Measurements from ENCODE around the gene APOLD1. TPM values are rescaled to one million over a fixed set of nuclear protein-coding genes. Genes with fewer than 3 reads are reported as not detected.

The APOLD1 gene
- total and polyA plus RNA-seq, 8 donors: 7.3 to 14.1 (median 10.2) TPM

DNA sequence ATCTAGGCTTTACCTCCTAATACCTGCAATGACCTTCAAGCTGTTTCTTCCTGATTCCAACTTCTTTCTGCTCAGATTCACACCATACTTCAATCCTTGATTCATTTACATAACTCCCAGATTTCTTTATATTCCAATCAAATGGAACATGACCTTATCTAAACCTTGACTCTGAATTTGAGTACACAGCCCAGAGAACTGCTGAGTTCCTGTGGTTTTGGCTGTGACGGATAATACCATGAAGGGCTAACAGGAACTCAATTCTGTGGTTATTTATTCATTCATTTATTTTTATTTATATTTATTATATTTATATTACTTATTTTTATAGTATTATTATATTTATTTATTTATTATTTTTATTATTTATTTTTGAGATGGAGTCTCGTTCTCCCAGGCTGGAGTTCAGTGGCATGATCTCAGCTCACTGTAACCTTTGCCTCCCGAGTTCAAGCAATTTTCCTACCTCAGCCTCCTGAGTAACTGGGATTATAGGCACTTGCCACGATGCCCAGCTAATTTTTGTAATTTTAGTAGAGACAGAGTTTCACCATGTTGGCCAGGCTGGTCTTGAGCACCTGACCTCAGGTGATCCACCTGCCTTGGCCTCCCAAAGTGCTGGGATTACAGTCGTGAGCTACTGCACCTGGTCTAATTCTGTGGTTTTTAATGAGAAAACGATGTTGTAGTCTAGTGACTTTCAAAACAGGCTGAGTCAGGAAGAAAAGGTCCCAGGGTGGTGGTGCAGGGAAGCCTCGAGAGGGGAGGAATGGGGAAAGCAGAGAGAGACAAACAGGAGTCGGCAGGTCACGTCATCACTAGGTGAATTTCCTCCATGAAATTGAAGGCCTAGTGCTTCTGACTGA is 11.7 kb downstream of the APOLD1 start:
- Histone ChIP-seq H3K36me3 (no peaks in the 10 kb centered on the region), H3K27ac (no peak overlapping the region), H3K4me1 (peaks cover 0 to 2% of the 10 kb centered on the region in 2 donors), H3K4me3 (no peak overlapping the region), H3K27me3 (no peaks in the 10 kb centered on the region), H3K9me3 (no peaks in the 10 kb centered on the region)
- no peak for ATAC-seq
- intact Hi-C loops (cut with DNase I): no loop called here
- no peak for TF ChIP-seq CTCF (IDR thresholded peaks at IDR 0.05)
- DNase-seq: no peak

DNA sequence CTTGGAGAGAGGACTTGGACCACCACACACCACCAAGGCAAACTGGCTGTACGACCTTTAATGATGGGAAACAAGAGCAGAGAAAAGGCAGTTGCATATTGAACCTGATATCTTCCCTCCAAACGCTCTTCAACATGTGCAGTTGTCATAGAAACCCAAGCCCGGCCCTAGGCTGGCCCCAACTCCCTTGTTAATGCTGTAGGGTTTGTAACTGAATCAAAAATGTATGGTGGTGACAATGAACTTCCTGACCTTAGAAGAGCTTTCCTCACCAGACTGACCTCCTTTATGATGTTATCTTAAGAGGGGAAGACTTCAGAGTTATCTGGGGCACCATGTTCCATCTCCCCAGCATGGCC is 12.3 kb downstream of the APOLD1 start:
- H3K27ac ChIP-seq: no peak overlapping the region
- no peaks in the 10 kb centered on the region for H3K27me3 ChIP-seq
- intact Hi-C loops (cut with DNase I): no loop called here
- peaks cover 0 to 1% of the 10 kb centered on the region in 2 donors for H3K4me1 ChIP-seq
- no peaks in the 10 kb centered on the region for H3K36me3 ChIP-seq
- no peaks in the 10 kb centered on the region for H3K9me3 ChIP-seq
- no peak for ATAC-seq
- no peak for DNase-seq
- no peak overlapping the region for H3K4me3 ChIP-seq
- TF ChIP-seq CTCF (IDR thresholded peaks at IDR 0.05): no peak

GRCh38 chr12:12798480-12798879 is 13.0 kb downstream of the APOLD1 start:
- no peak overlapping the region for H3K4me3 ChIP-seq
- TF ChIP-seq CTCF (IDR thresholded peaks at IDR 0.05): no peak
- H3K9me3 ChIP-seq: no peaks in the 10 kb centered on the region
- no peak for ATAC-seq
- H3K27me3 ChIP-seq: no peaks in the 10 kb centered on the region
- no peaks in the 10 kb centered on the region for H3K36me3 ChIP-seq
- no peak for DNase-seq
- H3K4me1 ChIP-seq: peaks cover 0 to 8% of the 10 kb centered on the region in 2 donors
- intact Hi-C loops (cut with DNase I): no loop called here
- no peak overlapping the region for H3K27ac ChIP-seq

DNA sequence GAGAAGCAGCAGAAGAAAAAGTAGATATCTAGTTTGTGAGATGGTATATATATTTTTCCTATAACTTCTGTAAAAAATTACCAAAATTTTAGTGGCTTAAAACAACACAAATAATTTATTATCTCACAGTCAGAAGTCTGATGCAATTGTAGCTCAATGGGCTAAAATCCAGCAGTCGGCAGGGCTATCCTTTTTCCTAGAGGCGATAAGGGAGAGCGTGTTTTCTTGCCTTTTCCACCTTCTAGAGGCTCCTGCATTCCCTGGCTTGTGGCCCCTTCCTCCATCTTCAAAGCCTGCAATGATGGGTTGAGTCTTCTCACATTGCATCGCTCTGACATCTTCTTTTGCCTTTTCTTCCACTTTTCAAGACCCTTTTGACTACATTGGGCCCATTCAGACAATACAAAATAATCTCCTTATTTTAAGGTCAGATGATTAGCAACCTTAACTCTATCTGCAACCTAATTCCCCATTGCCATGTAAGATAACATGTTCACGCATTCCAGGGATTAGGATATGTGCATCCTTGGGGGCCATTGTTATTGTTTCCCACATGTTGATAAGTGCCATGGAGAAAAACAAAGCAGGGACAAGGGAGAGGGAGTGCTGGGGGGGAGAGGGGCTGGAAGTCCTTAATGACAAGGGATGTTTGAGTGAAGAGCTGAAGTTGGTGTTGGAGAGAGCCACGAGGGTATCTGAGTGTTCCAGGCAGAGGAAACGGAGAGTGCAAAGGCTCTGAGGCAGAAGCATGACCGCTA is 13.9 kb downstream of the APOLD1 start:
- no peaks in the 10 kb centered on the region for H3K27me3 ChIP-seq
- peaks cover 0 to 17% of the 10 kb centered on the region in 2 donors for H3K4me1 ChIP-seq
- H3K36me3 ChIP-seq: no peaks in the 10 kb centered on the region
- H3K4me3 ChIP-seq: no peak overlapping the region
- ATAC-seq: no peak
- no peak for DNase-seq
- intact Hi-C loops (cut with DNase I): no loop called here
- no peak overlapping the region for H3K27ac ChIP-seq
- no peak for TF ChIP-seq CTCF (IDR thresholded peaks at IDR 0.05)
- H3K9me3 ChIP-seq: no peaks in the 10 kb centered on the region

Measured in left lung (tissue), 10 donors.